Pancreas (tissue), 10 donors: ENCODE measurements around the gene YPEL4. TPM values are rescaled to one million over a fixed set of nuclear protein-coding genes. Genes with fewer than 3 reads are reported as not detected.

ENCODE experiments used
- ATAC-seq, 4 donors: fragments of 200-7000 bp; cut with Tn5 transposase; one replicate each; pipeline versions ENCODE4 v1.8.0 to v1.9.1; 2020; ENCODE audit warnings: mild to moderate bottlenecking in 4 of 4, moderate library complexity in 4 of 4
- DNase-seq, 6 donors: peaks; one replicate each; pipeline ENCODE4 v3.0.0-alpha.2; 2020
- FAIRE-seq: peaks from 2 replicates; lab custom pipeline; 2012; peaks lifted over from hg19 to GRCh38; lab: Jason Lieb, UNC
- H3K27ac ChIP-seq, 4 donors: fragments of 200-600 bp; sonication (generic); 1 replicate in 3 of 4; 2 replicates in 1 of 4; pipeline versions ENCODE4 v1.5.0 to v1.8.0; 2020
- H3K27me3 ChIP-seq, 4 donors: fragments of 200-600 bp; one replicate each; pipeline ENCODE4 v1.8.0; 2021
- H3K36me3 ChIP-seq, 3 donors: fragments of 200-600 bp; sonication (generic) in 1 of 3; one replicate each; pipeline versions ENCODE4 v1.5.0 to v1.8.0; 2020 to 2021
- H3K4me1 ChIP-seq, 3 donors: fragments of 200-600 bp; one replicate each; pipeline ENCODE4 v1.8.0; 2021
- H3K4me3 ChIP-seq, 4 donors: fragments of 200-600 bp; sonication (generic) in 2 of 4; one replicate each; pipeline versions ENCODE4 v1.5.0 to v1.8.0; 2020 to 2021
- H3K9me3 ChIP-seq, 4 donors: fragments of 200-600 bp; one replicate each; pipeline ENCODE4 v1.8.0; 2021
- CTCF ChIP-seq, 4 donors: fragments of 200-600 bp; sonication (generic) in 3 of 4; IDR thresholded peaks; one replicate each; pipeline versions ENCODE4 v1.5.0 to v1.8.0; 2021; ENCODE audit warnings: antibody characterized with exemption in 4 of 4
- WGBS, 2 donors: extraction: QIAGEN DNeasy Blood & Tissue Kit; methylation state at CpG; one replicate each; pipeline ENCODE4 v1.1.7; 2013; 5-methylcytosine and 5-hydroxymethylcytosine counted together
- intact Hi-C, 3 donors: fragments of 100-400 bp; cut with DNase I; formaldehyde crosslinking; loops; one replicate each; pipeline versions ENCODE4 v1.11.1 to v1.14.2; 2022
- polyA plus RNA-seq, 2 donors: library from polyadenylated mRNA; stranded (reverse); fragments of 200-250 nt; gene quantifications; one replicate each; pipeline ENCODE4 v1.2.3, GENCODE V29; 2013
- total RNA-seq, 6 donors: library from RNA; stranded (reverse); fragmentation: NEBNext Ultra II Directional in 4 of 6; extraction: Animal tissue kit (Norgen Biotek cat#: 25700) in 4 of 6; gene quantifications; one replicate each; pipeline versions ENCODE4 v1.2.1 to v1.2.4, GENCODE V29; 2021 to 2023
- donor health status: healthy with polysubstance abuse.
- donor health status: DM: no; HTN: no; CAD: no; lungs with moderate emphysema.
- donor health status: DM: no; HTN: no; CAD: no.
- donor health status: control.
- donor health status: control.
- donor health status: Bipolar disorder and iron deficiency.
- donor health status: DM: yes; HTN: yes; CAD: no.
- donor health status: DM: no; HTN: no; CAD: no.
- donor health status: DM: no; HTN: no; CAD: no.
- donor health status: DM: yes; HTN: yes; CAD: no.

Gene YPEL4
- total and polyA plus RNA-seq, 8 donors, result 0.12 to 0.68 (median 0.28) TPM; not detected in 1

DNA sequence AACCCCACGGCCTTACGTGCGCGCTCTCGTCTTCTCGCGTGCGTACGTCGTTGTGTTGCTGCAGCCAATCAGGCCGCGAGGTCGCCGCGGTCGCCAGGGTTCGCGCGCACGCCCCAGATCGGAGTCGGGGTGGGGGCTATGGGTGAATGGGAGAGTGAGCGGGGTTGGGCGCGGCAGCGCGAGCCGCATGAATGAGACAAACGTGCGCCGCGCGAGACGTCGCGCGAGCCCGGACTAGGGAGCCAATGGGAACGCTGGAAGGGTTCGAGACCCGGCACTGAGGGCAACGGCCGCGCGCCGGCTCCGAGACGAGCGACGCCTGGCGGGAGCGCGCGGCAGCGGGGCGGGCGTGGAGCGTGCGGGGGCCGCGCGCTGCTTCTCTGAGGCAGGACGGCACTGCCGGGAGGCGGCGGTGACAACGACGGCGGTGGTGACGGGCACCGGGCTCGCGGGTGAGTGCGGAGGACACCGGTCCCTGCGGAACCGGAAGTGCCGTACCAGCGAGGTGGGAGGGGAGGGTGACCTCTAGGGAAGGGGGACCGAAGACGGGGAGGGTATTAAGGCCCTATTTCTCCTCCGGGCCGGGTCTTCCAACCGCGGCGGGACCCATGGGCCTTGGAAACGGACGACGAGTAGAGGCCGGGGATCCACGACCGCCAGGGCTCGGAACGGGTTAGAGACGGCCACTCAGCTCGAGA is 18.2 kb upstream of the YPEL4 start, which contains the start of gene ZDHHC5:
TSS of gene ZDHHC5 (plus strand) at position 379 of the 698 bp plus-strand sequence. CDS start 4,977 bp downstream, outside the sequence.
- Histone ChIP-seq H3K4me3 (peak within 1 kb of the TSS; percentile 94 to 99 (median 98)), H3K9me3 (no peaks in the 10 kb centered on the region), H3K27me3 (no peaks in the 10 kb centered on the region), H3K36me3 (no peaks in the 10 kb centered on the region), H3K4me1 (peaks cover 6 to 15% (median 8%) of the 10 kb centered on the region in 3 donors), H3K27ac (peak within 1 kb of the TSS; percentile 98 to 100 (median 99))
- FAIRE-seq (peak; percentile 61), DNase-seq (peak; percentile 97 to 99 (median 98)), ATAC-seq (peak; percentile 89 to 95 (median 90))
- peak; percentile 22 to 57 (median 28) for TF ChIP-seq CTCF (IDR thresholded peaks at IDR 0.05)
- intact Hi-C loops, result no loop called here
- WGBS, 2 donors, result 0 to 1% methylated on average over 64 to 96 of the region's 96 CpGs

DNA sequence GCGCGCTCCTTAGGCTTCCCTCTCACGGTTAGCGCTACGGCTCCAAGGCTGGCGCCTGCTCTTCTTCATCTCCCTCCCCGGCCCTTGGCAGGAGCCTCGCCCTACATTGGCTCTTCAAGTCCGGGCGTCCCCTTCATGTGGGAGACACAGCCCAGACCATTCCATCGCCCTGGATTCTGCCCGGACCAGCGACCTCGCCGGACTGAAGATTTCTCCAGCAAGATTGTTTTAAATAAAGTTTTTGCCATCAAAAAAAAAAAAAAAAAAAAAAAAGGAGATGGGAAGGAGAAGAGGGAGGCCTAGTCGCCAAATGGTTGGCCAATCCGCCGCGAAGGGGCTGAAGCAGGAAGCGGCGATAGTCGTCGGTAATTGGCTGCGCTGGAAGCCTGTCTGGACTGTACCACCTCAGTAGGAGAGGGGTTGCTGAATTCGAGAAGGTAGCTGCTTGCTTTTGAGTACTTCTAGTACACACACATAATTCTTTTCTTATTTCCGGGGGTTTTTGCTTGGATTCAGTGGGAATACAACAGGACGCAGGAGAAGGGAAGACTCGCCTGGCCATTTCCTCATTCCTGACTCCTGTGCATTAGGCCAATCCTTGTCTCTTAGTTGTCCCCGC is 17.5 kb upstream of the YPEL4 start:
- Histone ChIP-seq H3K4me3 (peak overlapping the region; percentile 94 to 99 (median 98)), H3K27me3 (no peaks in the 10 kb centered on the region), H3K4me1 (peaks cover 6 to 15% (median 8%) of the 10 kb centered on the region in 3 donors), H3K27ac (peak overlapping the region; percentile 98 to 100 (median 99)), H3K9me3 (no peaks in the 10 kb centered on the region), H3K36me3 (peaks cover 0 to 2% (median 0%) of the 10 kb centered on the region in 3 donors)
- FAIRE-seq, result peak; percentile 94
- no peak for TF ChIP-seq CTCF (IDR thresholded peaks at IDR 0.05)
- intact Hi-C loops, result no loop called here
- peak; percentile 86 to 99 (median 96) for DNase-seq
- 0 to 1% methylated on average over 27 to 29 of the region's 29 CpGs for WGBS, 2 donors
- peak; percentile 88 to 96 (median 89) for ATAC-seq

DNA sequence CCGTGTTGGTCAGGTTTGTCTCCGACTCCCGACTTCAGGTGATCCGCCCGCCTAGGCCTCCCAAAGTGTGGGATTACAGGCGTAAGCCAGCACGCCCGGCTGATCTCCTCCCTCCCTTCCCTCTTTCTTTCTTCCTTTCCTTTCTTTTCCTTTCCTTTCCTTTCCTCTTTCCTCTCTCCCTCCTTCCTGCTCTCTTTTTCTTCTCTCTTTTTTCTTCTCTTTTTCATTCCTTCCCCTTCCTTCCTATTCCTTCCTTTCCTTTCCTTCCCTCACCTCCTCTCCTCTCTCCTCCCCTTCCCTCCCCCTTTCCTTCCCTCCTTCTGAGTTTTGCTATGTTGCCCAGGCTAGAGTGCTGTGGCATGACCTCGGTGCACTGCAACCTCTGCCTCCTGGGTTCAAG is 14.3 kb upstream of the YPEL4 start:
- no peak for TF ChIP-seq CTCF (IDR thresholded peaks at IDR 0.05)
- WGBS, 2 donors, result 75 to 84% methylated on average over 9 of the region's 9 CpGs
- peaks cover 0 to 31% (median 0%) of the 10 kb centered on the region in 3 donors for H3K36me3 ChIP-seq
- no peaks in the 10 kb centered on the region for H3K9me3 ChIP-seq
- no peak overlapping the region for H3K4me3 ChIP-seq
- FAIRE-seq (no peak), ATAC-seq (no peak), DNase-seq (no peak)
- H3K27me3 ChIP-seq, result no peaks in the 10 kb centered on the region
- peaks cover 1 to 6% (median 2%) of the 10 kb centered on the region in 3 donors for H3K4me1 ChIP-seq
- no peak overlapping the region for H3K27ac ChIP-seq
- intact Hi-C loops, result no loop called here

DNA sequence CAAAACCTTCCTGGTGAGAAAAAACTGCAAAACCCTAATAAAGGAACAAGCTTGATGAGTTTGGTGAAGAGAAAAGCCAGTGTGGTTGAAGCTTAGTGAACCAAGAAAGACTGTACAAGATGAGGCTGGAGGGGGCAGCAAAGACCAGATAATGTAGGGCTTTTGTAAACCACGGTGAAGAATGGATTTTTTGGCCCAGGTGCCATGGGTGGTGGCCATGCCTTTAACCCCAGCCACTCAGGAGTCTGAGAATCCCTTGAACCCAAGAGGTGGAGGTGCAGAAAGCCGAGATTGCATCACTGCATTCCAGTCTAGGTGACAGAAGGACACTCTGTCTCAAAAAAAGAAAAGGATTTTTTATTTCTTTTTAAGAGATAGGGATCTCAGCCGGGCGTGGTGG is 13.2 kb upstream of the YPEL4 start:
- peaks cover 5 to 14% (median 6%) of the 10 kb centered on the region in 3 donors for H3K4me1 ChIP-seq
- no peak overlapping the region for H3K4me3 ChIP-seq
- no peaks in the 10 kb centered on the region for H3K27me3 ChIP-seq
- TF ChIP-seq CTCF (IDR thresholded peaks at IDR 0.05), result no peak
- intact Hi-C loops, result no loop called here
- no peak for ATAC-seq
- FAIRE-seq, result no peak
- H3K9me3 ChIP-seq, result no peaks in the 10 kb centered on the region
- 70 to 74% methylated on average over 4 of the region's 4 CpGs for WGBS, 2 donors
- H3K36me3 ChIP-seq, result peaks cover 0 to 31% (median 0%) of the 10 kb centered on the region in 3 donors
- DNase-seq, result no peak
- no peak overlapping the region for H3K27ac ChIP-seq
